Measurements from ENCODE around the gene SYNJ2BP. TPM values are rescaled to one million over a fixed set of nuclear protein-coding genes. Genes with fewer than 3 reads are reported as not detected.
"Not testable (repeated sequence)": the region's sequence is repeated elsewhere in the genome, so short reads cannot be mapped to it uniquely, and the experiment has no call there.

Gene SYNJ2BP
- total RNA-seq, 1 donor from 2014 or later = 29.5 TPM

DNA sequence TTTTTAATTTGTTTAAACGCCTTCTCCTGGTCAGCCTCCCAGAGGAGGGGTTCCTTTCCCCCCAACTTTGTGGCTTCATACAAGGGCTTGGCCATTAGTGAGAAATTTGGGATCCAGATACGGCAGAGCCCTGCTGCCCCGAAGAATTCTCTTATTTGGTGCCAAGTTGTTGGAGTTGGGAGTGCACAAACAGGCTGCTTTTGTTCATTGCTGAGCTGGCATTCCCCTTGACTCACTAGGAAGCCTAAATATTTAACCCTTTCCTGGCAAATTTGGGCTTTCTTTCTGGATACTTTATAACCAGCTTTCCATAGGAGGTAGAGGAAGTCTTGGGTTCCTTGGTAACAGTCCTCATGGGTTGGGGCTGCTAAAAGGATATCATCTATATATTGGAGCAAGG is 24.8 kb upstream of the SYNJ2BP start:
- TF ChIP-seq, protein P1, sequence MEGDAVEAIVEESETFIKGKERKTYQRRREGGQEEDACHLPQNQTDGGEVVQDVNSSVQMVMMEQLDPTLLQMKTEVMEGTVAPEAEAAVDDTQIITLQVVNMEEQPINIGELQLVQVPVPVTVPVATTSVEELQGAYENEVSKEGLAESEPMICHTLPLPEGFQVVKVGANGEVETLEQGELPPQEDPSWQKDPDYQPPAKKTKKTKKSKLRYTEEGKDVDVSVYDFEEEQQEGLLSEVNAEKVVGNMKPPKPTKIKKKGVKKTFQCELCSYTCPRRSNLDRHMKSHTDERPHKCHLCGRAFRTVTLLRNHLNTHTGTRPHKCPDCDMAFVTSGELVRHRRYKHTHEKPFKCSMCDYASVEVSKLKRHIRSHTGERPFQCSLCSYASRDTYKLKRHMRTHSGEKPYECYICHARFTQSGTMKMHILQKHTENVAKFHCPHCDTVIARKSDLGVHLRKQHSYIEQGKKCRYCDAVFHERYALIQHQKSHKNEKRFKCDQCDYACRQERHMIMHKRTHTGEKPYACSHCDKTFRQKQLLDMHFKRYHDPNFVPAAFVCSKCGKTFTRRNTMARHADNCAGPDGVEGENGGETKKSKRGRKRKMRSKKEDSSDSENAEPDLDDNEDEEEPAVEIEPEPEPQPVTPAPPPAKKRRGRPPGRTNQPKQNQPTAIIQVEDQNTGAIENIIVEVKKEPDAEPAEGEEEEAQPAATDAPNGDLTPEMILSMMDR (IDR thresholded peaks at IDR 0.05) = no peak
- no peak for DNase-seq (ENCODE audit: extremely low spot score, unreplicated experiment)
- Mint-ChIP-seq H3K4me3 (ENCODE audit: unreplicated experiment) (no peak overlapping the region), H3K27me3 (ENCODE audit: unreplicated experiment) (no peaks in the 10 kb centered on the region), H3K36me3 (ENCODE audit: unreplicated experiment) (peaks cover 2% of the 10 kb centered on the region), H3K27ac (ENCODE audit: unreplicated experiment) (no peak overlapping the region), H3K4me1 (ENCODE audit: unreplicated experiment) (no peaks in the 10 kb centered on the region), H3K9me3 (ENCODE audit: unreplicated experiment) (peaks cover 51% of the 10 kb centered on the region)

DNA sequence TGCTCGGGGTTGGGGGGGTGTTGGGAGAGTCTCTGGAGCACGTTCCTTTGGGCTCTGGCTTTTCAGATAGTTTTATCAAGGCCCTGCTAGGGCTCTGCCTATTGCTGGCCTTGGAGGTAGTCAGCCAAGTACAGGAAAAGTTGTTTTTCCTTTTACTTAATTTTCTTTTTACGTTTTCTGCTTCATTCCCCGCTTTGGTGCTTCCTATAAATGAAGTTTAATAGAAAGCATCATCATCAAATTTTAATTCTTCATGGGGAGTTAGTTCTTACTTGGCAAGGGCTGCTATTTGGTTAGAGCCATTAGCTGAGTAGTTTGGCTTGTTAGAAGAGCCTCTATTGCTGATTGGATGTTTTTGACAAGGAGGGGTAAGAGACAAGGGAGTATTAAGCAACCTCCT is 20.0 kb upstream of the SYNJ2BP start:
- Mint-ChIP-seq H3K36me3 (ENCODE audit: unreplicated experiment) (no peaks in the 10 kb centered on the region), H3K9me3 (ENCODE audit: unreplicated experiment) (peaks cover 49% of the 10 kb centered on the region), H3K4me1 (ENCODE audit: unreplicated experiment) (no peaks in the 10 kb centered on the region), H3K27me3 (ENCODE audit: unreplicated experiment) (no peaks in the 10 kb centered on the region), H3K27ac (ENCODE audit: unreplicated experiment) (no peak overlapping the region), H3K4me3 (ENCODE audit: unreplicated experiment) (no peak overlapping the region)
- TF ChIP-seq, protein P1 (IDR thresholded peaks at IDR 0.05) = no peak
- DNase-seq (ENCODE audit: extremely low spot score, unreplicated experiment) = no peak

DNA sequence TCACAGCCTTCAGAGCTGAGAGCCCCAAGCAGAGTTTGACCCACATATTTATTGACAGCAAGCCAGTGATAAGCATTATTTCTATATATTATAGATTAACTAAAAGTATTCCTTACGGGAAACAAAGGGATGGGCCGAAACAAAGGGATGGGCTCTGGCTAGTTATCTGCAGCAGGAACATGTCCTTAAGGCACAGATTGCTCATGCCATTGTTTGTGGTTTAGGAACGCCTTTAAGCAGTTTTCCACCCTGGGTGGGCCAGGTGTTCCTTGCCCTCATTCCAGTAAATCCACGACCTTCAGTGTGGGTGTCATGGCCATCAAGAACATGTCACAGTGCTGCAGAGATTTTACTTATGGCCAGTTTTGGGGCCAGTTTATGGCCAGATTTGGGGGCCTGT is 9.7 kb upstream of the SYNJ2BP start:
- not testable (repeated sequence) for H3K4me3 Mint-ChIP-seq (ENCODE audit: unreplicated experiment); DNase-seq (ENCODE audit: extremely low spot score, unreplicated experiment); H3K27me3 Mint-ChIP-seq (ENCODE audit: unreplicated experiment); H3K4me1 Mint-ChIP-seq (ENCODE audit: unreplicated experiment); H3K36me3 Mint-ChIP-seq (ENCODE audit: unreplicated experiment); H3K27ac Mint-ChIP-seq (ENCODE audit: unreplicated experiment)
- H3K9me3 Mint-ChIP-seq (ENCODE audit: unreplicated experiment) = peaks cover 27% of the 10 kb centered on the region

DNA sequence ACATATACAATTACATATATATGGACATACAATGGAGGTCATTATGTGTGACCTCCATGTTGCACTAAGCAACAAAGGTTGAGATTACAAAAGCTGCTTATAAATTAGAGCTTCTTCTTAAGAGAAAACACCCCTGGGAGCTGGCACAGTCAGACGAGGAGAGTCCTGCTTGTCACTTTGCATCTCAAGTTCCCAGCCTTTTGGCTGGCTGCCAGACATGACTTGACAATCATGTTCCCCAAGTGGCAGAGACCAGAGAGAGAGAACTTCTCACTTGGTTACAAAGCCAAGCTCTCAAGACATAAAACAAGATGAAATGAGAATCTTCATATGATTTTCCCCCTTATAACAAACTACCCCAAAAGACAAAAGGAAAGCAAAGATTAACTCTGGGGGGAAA is 8.5 kb upstream of the SYNJ2BP start:
- Mint-ChIP-seq H3K9me3 (ENCODE audit: unreplicated experiment) (peaks cover 19% of the 10 kb centered on the region), H3K27ac (ENCODE audit: unreplicated experiment) (no peak overlapping the region), H3K36me3 (ENCODE audit: unreplicated experiment) (no peaks in the 10 kb centered on the region), H3K27me3 (ENCODE audit: unreplicated experiment) (peaks cover 5% of the 10 kb centered on the region), H3K4me3 (ENCODE audit: unreplicated experiment) (no peak overlapping the region), H3K4me1 (ENCODE audit: unreplicated experiment) (no peaks in the 10 kb centered on the region)
- DNase-seq (ENCODE audit: extremely low spot score, unreplicated experiment) = no peak
- TF ChIP-seq, protein P1 (IDR thresholded peaks at IDR 0.05) = no peak

DNA sequence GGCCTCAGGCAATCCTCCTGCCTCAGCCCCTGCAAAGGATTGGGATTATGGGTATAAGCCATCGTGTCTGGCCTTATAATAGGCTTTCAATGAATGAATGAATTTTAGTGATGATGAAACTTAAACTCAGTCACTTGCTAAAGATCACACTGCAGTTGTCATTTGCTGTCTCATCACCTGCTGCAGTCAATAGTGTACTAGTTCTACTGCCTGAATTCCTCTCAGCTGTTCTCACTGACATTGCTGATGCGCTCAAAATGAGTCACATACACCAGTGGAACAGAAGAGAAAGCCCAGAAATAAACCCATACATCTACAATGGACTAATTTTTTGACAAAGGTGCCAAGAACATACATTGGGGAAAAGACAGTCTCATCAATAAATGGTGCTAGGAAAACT is 5.6 kb upstream of the SYNJ2BP start:
- DNase-seq (ENCODE audit: extremely low spot score, unreplicated experiment) = no peak
- TF ChIP-seq, protein P1 (IDR thresholded peaks at IDR 0.05) = no peak
- H3K9me3 Mint-ChIP-seq (ENCODE audit: unreplicated experiment) = peaks cover 10% of the 10 kb centered on the region
- no peak overlapping the region for H3K4me3 Mint-ChIP-seq (ENCODE audit: unreplicated experiment)
- peaks cover 12% of the 10 kb centered on the region for H3K27me3 Mint-ChIP-seq (ENCODE audit: unreplicated experiment)
- no peaks in the 10 kb centered on the region for H3K4me1 Mint-ChIP-seq (ENCODE audit: unreplicated experiment)
- no peak overlapping the region for H3K27ac Mint-ChIP-seq (ENCODE audit: unreplicated experiment)
- H3K36me3 Mint-ChIP-seq (ENCODE audit: unreplicated experiment) = no peaks in the 10 kb centered on the region

DNA sequence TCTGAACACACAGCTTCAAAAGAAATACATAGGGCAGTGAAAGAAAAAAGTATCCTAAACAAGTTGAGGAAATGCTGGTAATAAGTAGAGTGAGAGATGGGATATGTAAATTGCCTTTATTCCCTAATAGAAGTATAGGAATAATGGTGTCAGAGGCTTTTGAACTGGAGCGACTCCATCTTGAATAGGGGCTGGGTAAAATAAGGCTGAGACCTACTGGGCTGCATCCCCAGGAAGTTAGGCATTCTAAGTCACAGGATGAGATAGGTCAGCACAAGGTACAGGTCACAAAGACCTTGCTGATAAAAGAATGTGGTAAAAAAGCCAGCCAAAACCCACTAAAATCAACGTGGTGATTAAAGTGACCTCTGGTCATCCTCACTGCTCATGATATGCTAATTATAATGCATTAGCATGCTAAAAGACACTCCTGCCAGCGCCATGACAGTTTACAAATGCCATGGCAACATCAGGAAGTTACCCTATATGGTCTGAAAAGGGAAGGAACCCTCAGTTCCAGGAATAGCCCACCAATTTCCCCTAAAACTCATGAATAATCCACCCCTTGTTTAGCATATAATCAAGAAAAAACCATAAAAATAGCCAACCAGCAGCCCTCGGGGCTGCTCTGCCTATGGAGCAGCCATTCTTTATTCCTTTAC is 2.5 kb upstream of the SYNJ2BP start:
- not testable (repeated sequence) for DNase-seq (ENCODE audit: extremely low spot score, unreplicated experiment); H3K9me3 Mint-ChIP-seq (ENCODE audit: unreplicated experiment); H3K36me3 Mint-ChIP-seq (ENCODE audit: unreplicated experiment); H3K4me3 Mint-ChIP-seq (ENCODE audit: unreplicated experiment); H3K27ac Mint-ChIP-seq (ENCODE audit: unreplicated experiment)
- Mint-ChIP-seq H3K4me1 (ENCODE audit: unreplicated experiment) (peaks cover 20% of the 10 kb centered on the region), H3K27me3 (ENCODE audit: unreplicated experiment) (peaks cover 12% of the 10 kb centered on the region)

All from osteocyte (in vitro differentiated cells).